Sigmoid colon (tissue), 7 donors: Measurements from ENCODE around the gene BIRC7. TPM values are rescaled to one million over a fixed set of nuclear protein-coding genes. Genes with fewer than 3 reads are reported as not detected.

Experiments
- DNase-seq: peaks from one replicate; pipeline ENCODE4 v3.0.0-alpha.2; 2019
- H3K27ac ChIP-seq, 4 donors: fragments of 200-600 bp; sonication (generic); one replicate each; pipeline ENCODE4 v1.5.1; 2016 to 2019; ENCODE audit warnings: mild to moderate bottlenecking in 1 of 4
- H3K27me3 ChIP-seq, 3 donors: fragments of 200-600 bp; sonication (generic); one replicate each; pipeline ENCODE4 v1.5.1; 2019; ENCODE audit warnings: mild to moderate bottlenecking in 1 of 3
- H3K36me3 ChIP-seq, 4 donors: fragments of 200-600 bp; sonication (generic); one replicate each; pipeline ENCODE4 v1.5.1; 2016 to 2019
- H3K4me1 ChIP-seq, 4 donors: fragments of 200-600 bp; sonication (generic); one replicate each; pipeline ENCODE4 v1.5.1; 2017 to 2019
- H3K4me3 ChIP-seq, 4 donors: fragments of 200-600 bp; sonication (generic); one replicate each; pipeline ENCODE4 v1.5.1; 2017 to 2019; ENCODE audit warnings: mild to moderate bottlenecking in 2 of 4, moderate library complexity in 1 of 4
- H3K9me3 ChIP-seq, 4 donors: fragments of 200-600 bp in 3 of 4; sonication (generic) in 3 of 4; one replicate each; pipeline versions ENCODE4 v1.5.1 to v1.6.1; 2013 to 2019
- CTCF ChIP-seq, 4 experiments: fragments of 450-650 bp in 3 of 4; fragments of 200-600 bp in 1 of 4; IDR thresholded peaks; one replicate each; pipeline ENCODE4 v1.5.1; 2016 to 2019; ENCODE audit warnings: antibody characterized with exemption in 4 of 4, mild to moderate bottlenecking in 3 of 4, moderate library complexity in 2 of 4
- EP300 ChIP-seq, 4 donors: sonication (generic); formaldehyde crosslinking; IDR thresholded peaks; one replicate each; pipeline ENCODE4 v1.6.1; 2017; ENCODE audit warnings: antibody characterized with exemption in 4 of 4
- POLR2A ChIP-seq, 2 donors: fragments of 450-650 bp; IDR thresholded peaks; one replicate each; pipeline ENCODE4 v1.6.1; 2016; ENCODE audit warnings: antibody characterized with exemption in 2 of 2, mild to moderate bottlenecking in 2 of 2, moderate library complexity in 2 of 2
- POLR2AphosphoS5 ChIP-seq, 4 donors: sonication (generic); formaldehyde crosslinking; IDR thresholded peaks; one replicate each; pipeline ENCODE4 v1.6.1; 2017; ENCODE audit warnings: antibody characterized with exemption in 4 of 4
- WGBS, 2 donors: extraction: QIAGEN DNeasy Blood & Tissue Kit; methylation state at CpG; one replicate each; pipeline ENCODE4 v1.1.7; 2013; 5-methylcytosine and 5-hydroxymethylcytosine counted together
- intact Hi-C: fragments of 100-400 bp; cut with DNase I; formaldehyde crosslinking; loops from one replicate; pipeline ENCODE4 v1.15.1; 2023
- polyA plus RNA-seq, 3 donors: library from polyadenylated mRNA; stranded (reverse); fragments of 200-250 nt; gene quantifications; one replicate each; pipeline ENCODE4 v1.2.3, GENCODE V29; 2013
- total RNA-seq, 4 donors: library from RNA; depleted of rRNA; stranded (reverse); fragments of >200 nt; gene quantifications; one replicate each; pipeline ENCODE4 v1.1.0, GENCODE V29; 2016
- donor health status: healthy with polysubstance abuse.
- donor health status: Bipolar disorder and iron deficiency.
- donor health status: healthy.

BIRC7 gene
- total RNA-seq: 1 to 10 TPM in 1 of 4 donors, under 1 TPM in 1, not detected in 2; 0.71 to 1.2 TPM
- polyA plus RNA-seq: under 1 TPM in 2 of 3 donors, not detected in 1; 0.15 to 0.60 TPM

DNA sequence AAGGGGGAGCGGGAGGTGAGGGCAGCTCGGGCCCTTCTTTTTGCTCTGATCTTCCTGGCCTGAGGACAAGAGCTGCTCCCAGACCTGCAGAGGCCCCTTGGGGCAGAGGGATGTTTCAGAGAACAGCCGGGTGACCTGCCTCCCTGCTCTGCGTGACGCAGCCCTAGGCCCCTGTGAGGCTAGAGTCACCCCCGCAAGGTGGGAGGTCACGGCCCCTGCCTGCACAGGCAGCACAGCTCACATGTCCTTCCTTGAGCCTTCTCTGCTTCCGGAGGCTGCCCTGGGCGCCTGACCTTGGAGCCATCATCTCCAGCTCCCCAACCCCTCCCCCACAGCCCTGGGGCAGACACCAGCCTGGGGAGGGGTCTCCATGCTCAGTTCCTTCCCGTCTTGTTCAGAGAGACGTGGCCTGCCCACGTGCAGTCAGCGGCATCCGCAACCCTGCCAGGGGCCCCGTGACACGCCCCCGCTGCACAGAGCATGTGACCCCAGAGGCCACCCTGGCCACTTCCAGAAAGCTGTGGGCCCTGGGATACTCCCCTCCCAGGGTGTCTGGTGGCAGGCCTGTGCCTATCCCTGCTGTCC lies at the start of gene BIRC7:
TSS of gene BIRC7 (plus strand) at position 507 of the 585 bp plus-strand sequence. CDS start 192 bp downstream, outside the sequence.
- intact Hi-C loops: no loop called here
- WGBS, 2 donors: 42 to 50% methylated on average over 17 of the region's 17 CpGs
- no peaks in the 10 kb centered on the region for H3K9me3 ChIP-seq
- no peak within 1 kb of the TSS for H3K4me3 ChIP-seq
- no peak for DNase-seq
- no peaks in the 10 kb centered on the region for H3K36me3 ChIP-seq
- H3K27me3 ChIP-seq: peaks cover 0 to 51% (median 9%) of the 10 kb centered on the region in 3 donors
- H3K4me1 ChIP-seq: peaks cover 0 to 3% (median 0%) of the 10 kb centered on the region in 4 donors
- TF ChIP-seq POLR2A (IDR thresholded peaks at IDR 0.05): no peak
- TF ChIP-seq CTCF (IDR thresholded peaks at IDR 0.05): no peak
- TF ChIP-seq POLR2AphosphoS5 (IDR thresholded peaks at IDR 0.05): no peak
- TF ChIP-seq EP300 (IDR thresholded peaks at IDR 0.05): no peak
- no peak within 1 kb of the TSS for H3K27ac ChIP-seq

DNA sequence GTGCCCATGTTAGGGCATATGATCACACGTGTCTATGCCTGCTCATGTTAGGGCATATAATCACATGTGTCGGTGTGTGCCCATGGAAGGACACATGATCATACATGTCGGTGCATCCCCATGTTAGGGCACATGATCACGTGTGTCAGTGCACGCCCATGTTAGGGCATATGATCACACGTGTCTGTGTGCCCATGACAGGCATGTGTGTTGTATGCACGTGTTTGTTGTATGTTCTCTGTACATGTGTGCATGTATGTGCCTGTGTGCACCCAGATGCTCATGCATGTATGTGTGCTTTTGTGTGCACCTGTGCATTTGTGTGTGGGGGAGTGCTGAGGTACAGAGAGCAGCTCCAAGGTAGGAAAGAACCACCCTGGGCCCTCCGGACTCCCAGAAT lies 49.6 kb upstream of the BIRC7 start:
- H3K4me3 ChIP-seq: no peak overlapping the region
- H3K9me3 ChIP-seq: no peaks in the 10 kb centered on the region
- intact Hi-C loops: no loop called here
- H3K27me3 ChIP-seq: peaks cover 0 to 20% (median 11%) of the 10 kb centered on the region in 3 donors
- no peak overlapping the region for H3K27ac ChIP-seq
- 87 to 90% methylated on average over 8 of the region's 8 CpGs for WGBS, 2 donors
- no peaks in the 10 kb centered on the region for H3K4me1 ChIP-seq
- no peaks in the 10 kb centered on the region for H3K36me3 ChIP-seq
- DNase-seq: no peak
- TF ChIP-seq POLR2A (IDR thresholded peaks at IDR 0.05) (no peak), EP300 (IDR thresholded peaks at IDR 0.05) (no peak), CTCF (IDR thresholded peaks at IDR 0.05) (no peak), POLR2AphosphoS5 (IDR thresholded peaks at IDR 0.05) (no peak)

- no peaks in the 10 kb centered on the region for H3K36me3 ChIP-seq
- H3K27me3 ChIP-seq: peaks cover 0 to 14% (median 6%) of the 10 kb centered on the region in 3 donors
- H3K4me1 ChIP-seq: no peaks in the 10 kb centered on the region
- intact Hi-C loops: no loop called here
- no peak overlapping the region for H3K4me3 ChIP-seq
- no peak for TF ChIP-seq POLR2AphosphoS5 (IDR thresholded peaks at IDR 0.05)
- no peak for TF ChIP-seq CTCF (IDR thresholded peaks at IDR 0.05)
- TF ChIP-seq EP300 (IDR thresholded peaks at IDR 0.05): no peak
- TF ChIP-seq POLR2A (IDR thresholded peaks at IDR 0.05): no peak
- no peaks in the 10 kb centered on the region for H3K9me3 ChIP-seq
- WGBS, 2 donors: 73 to 83% methylated on average over 8 of the region's 8 CpGs
- no peak overlapping the region for H3K27ac ChIP-seq
- DNase-seq: no peak
Measured at GRCh38 chr20:63186528-63187316, 49.0 kb upstream of the BIRC7 start.

DNA sequence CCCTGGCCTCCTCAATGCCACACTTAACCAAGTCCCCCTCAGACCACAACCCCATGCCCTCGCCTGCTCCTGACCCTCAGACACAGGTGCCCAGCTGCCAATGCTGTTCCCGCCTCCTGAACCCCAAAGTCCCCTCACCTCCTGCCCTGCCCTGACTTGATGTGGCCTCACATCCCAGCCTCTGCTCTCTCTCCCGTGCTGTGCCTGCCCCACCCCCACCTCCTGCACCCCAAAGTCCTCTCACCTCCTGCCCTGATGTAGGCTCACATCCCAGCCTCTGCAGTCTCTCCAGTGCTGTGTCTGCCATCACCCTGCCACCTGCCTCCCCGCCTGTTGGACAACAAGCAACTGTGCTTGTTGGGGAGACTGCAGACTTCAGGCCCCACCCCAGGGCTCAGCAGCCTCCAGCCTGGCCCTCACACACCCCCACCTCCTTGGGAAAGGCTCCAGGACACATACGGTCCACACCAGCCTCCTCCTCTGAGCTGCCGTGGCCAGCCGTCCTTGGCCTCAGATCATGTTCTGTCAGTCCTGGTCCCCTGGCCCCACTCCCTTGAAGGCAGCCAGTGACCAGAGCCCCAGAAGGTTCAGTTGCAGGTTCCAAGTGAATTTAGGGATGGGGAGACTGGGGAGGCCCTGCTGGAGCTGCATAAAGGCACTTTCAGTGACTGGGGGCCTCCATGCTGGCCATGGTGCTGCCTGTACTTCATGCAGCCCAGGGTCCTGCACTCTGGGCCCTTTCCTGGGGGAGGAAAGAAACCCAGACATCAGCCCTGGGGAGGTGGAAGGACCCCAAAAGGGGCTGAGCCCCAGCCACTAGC lies 48.2 kb upstream of the BIRC7 start:
- no peak overlapping the region for H3K27ac ChIP-seq
- no peak for TF ChIP-seq EP300 (IDR thresholded peaks at IDR 0.05)
- no peak for TF ChIP-seq CTCF (IDR thresholded peaks at IDR 0.05)
- TF ChIP-seq POLR2AphosphoS5 (IDR thresholded peaks at IDR 0.05): no peak
- TF ChIP-seq POLR2A (IDR thresholded peaks at IDR 0.05): no peak
- intact Hi-C loops: no loop called here
- H3K27me3 ChIP-seq: peaks cover 0 to 7% (median 0%) of the 10 kb centered on the region in 3 donors
- H3K4me3 ChIP-seq: no peak overlapping the region
- DNase-seq: no peak
- no peaks in the 10 kb centered on the region for H3K4me1 ChIP-seq
- H3K9me3 ChIP-seq: no peaks in the 10 kb centered on the region
- 75 to 86% methylated on average over 7 of the region's 7 CpGs for WGBS, 2 donors
- no peaks in the 10 kb centered on the region for H3K36me3 ChIP-seq
